Measurements from ENCODE around the gene CUL3. TPM values are rescaled to one million over a fixed set of nuclear protein-coding genes. Genes with fewer than 3 reads are reported as not detected.
"Not testable (repeated sequence)": the region's sequence is repeated elsewhere in the genome, so short reads cannot be mapped to it uniquely, and the experiment has no call there.

CUL3 gene
- polyA plus RNA-seq (2012; ENCODE audit: low read depth, missing spikeins), result 40.9 TPM

- FAIRE-seq, result peak; percentile 94
- TF ChIP-seq POLR2A (IDR thresholded peaks at IDR 0.05; ENCODE audit: low read depth, low read length) (peak; percentile 80), POLR2AphosphoS5 (IDR thresholded peaks at IDR 0.05; ENCODE audit: low read depth, low read length) (no peak; the same call in none of the 2 replicates), POU2F2 (IDR thresholded peaks at IDR 0.05; ENCODE audit: low read depth, low read length) (peak; percentile 36; the same call in 1 of the 2 replicates), SPI1 (IDR thresholded peaks at IDR 0.05; ENCODE audit: low read depth, low read length) (peak; percentile 28; the same call in 1 of the 2 replicates), TAF1 (IDR thresholded peaks at IDR 0.05; ENCODE audit: low read depth, low read length) (peak; percentile 37; the same call in 1 of the 2 replicates), PAX5 (IDR thresholded peaks at IDR 0.05; ENCODE audit: insufficient read depth, low read length, severe bottlenecking) (peak; percentile 71)
Measured at GRCh38 chr2:224585211-224586088, at the start of gene CUL3. Gene CUL3, minus strand, starts transcription at chr2:224585363. Its CDS starts 354 bp downstream, at chr2:224585009.

GRCh38 chr2:224630659-224631550, 45.7 kb upstream of the CUL3 start:
- DNase-seq (ENCODE audit: insufficient read length, low spot score) (no peak), FAIRE-seq (no peak)
- TF ChIP-seq PAX5 (IDR thresholded peaks at IDR 0.05; ENCODE audit: insufficient read depth, low read length, severe bottlenecking) (no peak), TAF1 (IDR thresholded peaks at IDR 0.05; ENCODE audit: low read depth, low read length) (no peak), POLR2AphosphoS5 (IDR thresholded peaks at IDR 0.05; ENCODE audit: low read depth, low read length) (no peak), POLR2A (IDR thresholded peaks at IDR 0.05; ENCODE audit: low read depth, low read length) (no peak), SPI1 (IDR thresholded peaks at IDR 0.05; ENCODE audit: low read depth, low read length) (no peak), POU2F2 (IDR thresholded peaks at IDR 0.05; ENCODE audit: low read depth, low read length) (no peak)

More at GRCh38 chr2:224585211-224586088, at the start of gene CUL3:
- DNase-seq (ENCODE audit: insufficient read length, low spot score), result peak; percentile 82

DNA sequence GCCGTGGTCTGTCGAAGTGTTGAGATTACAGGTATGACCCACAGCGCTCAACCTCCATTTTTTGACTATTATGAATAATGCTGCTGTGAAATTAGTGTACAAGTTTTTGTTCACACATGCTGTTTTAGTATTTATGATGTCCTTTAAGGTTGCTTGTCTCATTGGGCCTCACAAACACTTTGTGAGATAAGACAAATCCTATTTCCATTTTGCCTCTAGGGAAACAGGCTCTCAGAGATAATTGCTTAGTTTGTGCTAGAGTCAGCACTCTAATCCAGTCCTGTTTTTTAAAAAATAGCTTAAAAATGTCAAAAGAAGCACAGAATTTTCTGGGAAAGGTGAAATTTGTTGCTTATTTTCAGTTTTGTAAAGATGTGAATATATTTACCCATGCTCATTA, 43.3 kb upstream of the CUL3 start:
- no peak for DNase-seq (ENCODE audit: insufficient read length, low spot score)
- TF ChIP-seq PAX5 (IDR thresholded peaks at IDR 0.05; ENCODE audit: insufficient read depth, low read length, severe bottlenecking), result no peak
- no peak for TF ChIP-seq SPI1 (IDR thresholded peaks at IDR 0.05; ENCODE audit: low read depth, low read length)
- no peak for TF ChIP-seq POLR2AphosphoS5 (IDR thresholded peaks at IDR 0.05; ENCODE audit: low read depth, low read length)
- TF ChIP-seq POLR2A (IDR thresholded peaks at IDR 0.05; ENCODE audit: low read depth, low read length), result no peak
- no peak for TF ChIP-seq TAF1 (IDR thresholded peaks at IDR 0.05; ENCODE audit: low read depth, low read length)
- TF ChIP-seq POU2F2 (IDR thresholded peaks at IDR 0.05; ENCODE audit: low read depth, low read length), result no peak
- FAIRE-seq, result no peak

- DNase-seq (ENCODE audit: insufficient read length, low spot score) (no peak), FAIRE-seq (peak; percentile 72)
- TF ChIP-seq POLR2AphosphoS5 (IDR thresholded peaks at IDR 0.05; ENCODE audit: low read depth, low read length) (no peak), PAX5 (IDR thresholded peaks at IDR 0.05; ENCODE audit: insufficient read depth, low read length, severe bottlenecking) (no peak), SPI1 (IDR thresholded peaks at IDR 0.05; ENCODE audit: low read depth, low read length) (no peak), TAF1 (IDR thresholded peaks at IDR 0.05; ENCODE audit: low read depth, low read length) (no peak), POLR2A (IDR thresholded peaks at IDR 0.05; ENCODE audit: low read depth, low read length) (no peak), POU2F2 (IDR thresholded peaks at IDR 0.05; ENCODE audit: low read depth, low read length) (no peak)
Measured at GRCh38 chr2:224626735-224627134, 41.6 kb upstream of the CUL3 start.

DNA sequence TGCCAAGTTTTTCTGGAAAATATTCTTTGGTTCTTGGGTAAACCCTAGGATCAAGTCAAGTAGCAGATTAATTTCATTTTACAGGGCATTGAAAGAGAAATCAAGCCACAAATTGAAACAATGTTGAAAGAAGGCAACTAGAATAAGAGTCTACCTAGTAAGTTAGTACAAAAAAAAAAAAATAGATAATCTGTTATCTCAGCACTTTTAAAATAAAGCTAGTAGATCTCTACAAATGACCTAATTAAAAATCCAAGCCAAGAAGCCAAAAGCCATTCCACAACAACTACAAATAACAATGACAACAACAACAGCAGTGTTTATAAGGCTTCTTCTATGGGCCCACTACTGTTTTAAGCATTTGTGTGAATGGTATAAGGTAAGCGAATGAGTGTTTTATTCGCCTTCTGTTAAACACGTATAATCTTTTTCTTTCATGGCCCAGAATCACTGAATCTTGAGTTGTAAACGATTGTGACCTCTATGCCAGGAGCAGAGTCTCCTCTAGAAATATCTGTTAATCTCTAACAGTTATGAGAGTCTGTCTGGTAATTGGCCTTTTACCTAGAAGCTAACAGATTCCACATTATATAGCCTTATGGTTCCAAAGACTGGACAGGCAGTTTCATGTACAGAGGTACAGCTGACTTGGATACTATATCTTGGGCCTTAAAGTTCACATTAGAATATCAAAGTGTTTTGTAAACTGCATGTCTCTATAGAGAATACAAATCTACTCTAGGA, 28.6 kb upstream of the CUL3 start:
- TF ChIP-seq TAF1 (IDR thresholded peaks at IDR 0.05; ENCODE audit: low read depth, low read length) (no peak), POLR2AphosphoS5 (IDR thresholded peaks at IDR 0.05; ENCODE audit: low read depth, low read length) (no peak), SPI1 (IDR thresholded peaks at IDR 0.05; ENCODE audit: low read depth, low read length) (no peak), POLR2A (IDR thresholded peaks at IDR 0.05; ENCODE audit: low read depth, low read length) (no peak), PAX5 (IDR thresholded peaks at IDR 0.05; ENCODE audit: insufficient read depth, low read length, severe bottlenecking) (no peak), POU2F2 (IDR thresholded peaks at IDR 0.05; ENCODE audit: low read depth, low read length) (no peak)
- DNase-seq (ENCODE audit: insufficient read length, low spot score), result no peak

GRCh38 chr2:224612578-224612977, 27.4 kb upstream of the CUL3 start:
- DNase-seq (ENCODE audit: insufficient read length, low spot score), result no peak
- no peak for TF ChIP-seq POLR2A (IDR thresholded peaks at IDR 0.05; ENCODE audit: low read depth, low read length)
- no peak for TF ChIP-seq SPI1 (IDR thresholded peaks at IDR 0.05; ENCODE audit: low read depth, low read length)
- no peak for TF ChIP-seq TAF1 (IDR thresholded peaks at IDR 0.05; ENCODE audit: low read depth, low read length)
- TF ChIP-seq POU2F2 (IDR thresholded peaks at IDR 0.05; ENCODE audit: low read depth, low read length), result no peak
- no peak for TF ChIP-seq POLR2AphosphoS5 (IDR thresholded peaks at IDR 0.05; ENCODE audit: low read depth, low read length)
- no peak for TF ChIP-seq PAX5 (IDR thresholded peaks at IDR 0.05; ENCODE audit: insufficient read depth, low read length, severe bottlenecking)
- no peak for FAIRE-seq

More for the DNA sequence above, 28.6 kb upstream of the CUL3 start:
- FAIRE-seq, result no peak

DNA sequence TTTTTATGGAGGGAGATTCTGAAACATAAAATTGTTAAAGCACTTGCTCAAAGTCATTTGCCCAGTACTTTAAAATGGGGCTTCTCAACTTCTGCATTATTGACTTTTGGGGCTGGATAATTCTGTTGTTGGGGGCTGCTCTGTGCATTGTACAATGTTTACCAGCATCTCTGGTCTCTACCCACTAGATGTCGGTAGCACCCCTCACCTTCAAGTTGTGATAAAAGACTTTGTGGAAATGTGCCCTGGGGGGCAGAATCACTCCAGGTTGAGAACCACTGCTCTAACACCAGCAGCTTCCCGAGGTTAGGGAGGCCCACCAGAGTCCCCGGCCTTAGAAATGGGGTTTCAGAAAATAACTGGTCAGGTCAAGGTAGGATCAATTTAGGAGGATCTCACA, 26.8 kb upstream of the CUL3 start:
- no peak for DNase-seq (ENCODE audit: insufficient read length, low spot score)
- no peak for TF ChIP-seq POLR2AphosphoS5 (IDR thresholded peaks at IDR 0.05; ENCODE audit: low read depth, low read length)
- TF ChIP-seq POU2F2 (IDR thresholded peaks at IDR 0.05; ENCODE audit: low read depth, low read length), result no peak
- TF ChIP-seq PAX5 (IDR thresholded peaks at IDR 0.05; ENCODE audit: insufficient read depth, low read length, severe bottlenecking), result no peak
- TF ChIP-seq SPI1 (IDR thresholded peaks at IDR 0.05; ENCODE audit: low read depth, low read length), result no peak
- TF ChIP-seq TAF1 (IDR thresholded peaks at IDR 0.05; ENCODE audit: low read depth, low read length), result no peak
- TF ChIP-seq POLR2A (IDR thresholded peaks at IDR 0.05; ENCODE audit: low read depth, low read length), result no peak
- no peak for FAIRE-seq

DNA sequence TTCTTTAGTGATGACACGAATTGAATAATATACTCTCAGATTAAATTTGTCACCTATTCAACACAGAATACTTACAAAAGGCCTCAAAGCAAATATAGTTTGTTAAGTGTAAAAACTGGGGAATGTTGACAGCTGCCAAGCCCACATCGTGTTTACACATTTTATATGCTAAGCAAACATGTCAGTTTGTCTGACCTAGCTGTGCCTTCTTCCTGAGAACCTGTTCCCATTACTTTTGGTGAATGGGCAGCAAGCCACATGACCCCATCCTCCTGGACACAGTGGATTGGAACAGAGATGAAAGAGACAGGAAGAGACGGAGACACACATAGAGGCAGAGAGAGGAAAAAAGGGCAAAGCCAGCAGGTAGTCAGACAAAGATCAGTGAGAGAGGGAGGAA, 22.9 kb upstream of the CUL3 start:
- FAIRE-seq (peak; percentile 45), DNase-seq (ENCODE audit: insufficient read length, low spot score) (no peak)
- no peak for TF ChIP-seq SPI1 (IDR thresholded peaks at IDR 0.05; ENCODE audit: low read depth, low read length)
- no peak for TF ChIP-seq PAX5 (IDR thresholded peaks at IDR 0.05; ENCODE audit: insufficient read depth, low read length, severe bottlenecking)
- TF ChIP-seq POU2F2 (IDR thresholded peaks at IDR 0.05; ENCODE audit: low read depth, low read length), result no peak
- TF ChIP-seq POLR2AphosphoS5 (IDR thresholded peaks at IDR 0.05; ENCODE audit: low read depth, low read length), result no peak
- no peak for TF ChIP-seq TAF1 (IDR thresholded peaks at IDR 0.05; ENCODE audit: low read depth, low read length)
- TF ChIP-seq POLR2A (IDR thresholded peaks at IDR 0.05; ENCODE audit: low read depth, low read length), result no peak

DNA sequence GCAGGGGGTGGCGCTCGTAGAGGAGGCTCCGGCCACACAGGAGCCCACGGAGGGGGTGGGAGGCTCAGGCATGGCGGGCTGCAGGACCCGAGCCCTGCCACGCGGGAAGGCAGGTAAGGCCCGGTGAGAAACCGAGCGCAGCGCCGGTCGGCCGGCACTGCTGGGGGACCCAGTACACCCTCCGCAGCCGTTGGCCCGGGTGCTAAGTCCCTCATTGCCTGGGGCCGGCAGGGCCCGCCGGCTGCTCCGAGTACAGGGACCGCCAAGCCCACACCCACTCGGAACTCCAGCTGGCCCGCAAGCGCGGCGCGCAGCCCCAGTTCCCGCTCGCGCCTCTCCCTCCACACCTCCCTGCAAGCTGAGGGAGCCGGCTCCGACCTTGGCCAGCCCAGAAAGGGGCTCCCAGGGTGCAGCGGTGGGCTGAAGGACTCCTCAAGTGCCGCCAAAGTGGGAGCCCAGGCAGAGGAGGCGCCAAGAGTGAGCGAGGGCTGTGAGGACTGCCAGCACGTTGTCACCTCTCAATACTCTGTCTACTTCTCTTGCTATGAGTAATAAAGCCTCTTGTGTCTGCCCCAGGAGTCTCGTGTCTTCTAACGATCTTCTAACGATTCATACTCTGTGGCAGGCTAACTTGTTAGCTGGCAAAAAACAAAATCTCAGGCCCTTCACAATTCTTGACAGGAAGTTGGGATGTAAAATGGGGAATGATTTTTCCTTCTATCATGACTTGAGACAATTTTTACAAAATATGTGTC, 18.8 kb upstream of the CUL3 start:
- DNase-seq (ENCODE audit: insufficient read length, low spot score); FAIRE-seq: not testable (repeated sequence)

GRCh38 chr2:224602778-224603375, 17.7 kb upstream of the CUL3 start:
- FAIRE-seq; DNase-seq (ENCODE audit: insufficient read length, low spot score): not testable (repeated sequence)

Data from GM12891 (cell line).